Skeletal muscle tissue (tissue), 4 donors: ENCODE measurements around the gene ANKRD28. TPM values are rescaled to one million over a fixed set of nuclear protein-coding genes. Genes with fewer than 3 reads are reported as not detected.
"Not testable (repeated sequence)": the region's sequence is repeated elsewhere in the genome, so short reads cannot be mapped to it uniquely, and the experiment has no call there.

Experiments used
- H3K27ac ChIP-seq: one replicate; pipeline ENCODE4 v1.7.0; 2013; ENCODE audit warnings: mild to moderate bottlenecking, low read depth, low read length, inconsistent platforms
- H3K27me3 ChIP-seq, 3 donors: one replicate each; pipeline ENCODE4 v1.7.0; 2013; ENCODE audit warnings: low read length in 3 of 3; ENCODE audit not compliant: control insufficient read depth in 3 of 3, insufficient read depth in 3 of 3
- H3K36me3 ChIP-seq, 3 donors: one replicate each; pipeline ENCODE4 v1.7.0; 2013; ENCODE audit warnings: low read length in 3 of 3; ENCODE audit not compliant: control insufficient read depth in 3 of 3, insufficient read depth in 3 of 3
- H3K4me1 ChIP-seq, 3 donors: one replicate each; pipeline ENCODE4 v1.7.0; 2013; ENCODE audit warnings: low read length in 3 of 3, mild to moderate bottlenecking in 3 of 3; ENCODE audit not compliant: control insufficient read depth in 3 of 3, insufficient read depth in 3 of 3
- H3K4me3 ChIP-seq, 3 donors: one replicate each; pipeline ENCODE4 v1.7.0; 2013; ENCODE audit warnings: low read length in 3 of 3
- H3K9ac ChIP-seq, 3 donors: one replicate each; pipeline ENCODE4 v1.7.0; 2013; ENCODE audit warnings: low read length in 3 of 3, mild to moderate bottlenecking in 3 of 3, moderate library complexity in 2 of 3, low read depth in 1 of 3
- H3K9me3 ChIP-seq, 3 donors: one replicate each; pipeline ENCODE4 v1.7.0; 2013; ENCODE audit warnings: low read length in 3 of 3; ENCODE audit not compliant: control insufficient read depth in 3 of 3
- total RNA-seq: library from RNA; depleted of rRNA; stranded (reverse); fragments of >200 nt; gene quantifications from one replicate; pipeline ENCODE4 v1.2.3, GENCODE V29; 2014
- donor health status: Osteomylitis.

ANKRD28 gene
- total RNA-seq, 1 donor from 2014 or later: 43.8 TPM

DNA sequence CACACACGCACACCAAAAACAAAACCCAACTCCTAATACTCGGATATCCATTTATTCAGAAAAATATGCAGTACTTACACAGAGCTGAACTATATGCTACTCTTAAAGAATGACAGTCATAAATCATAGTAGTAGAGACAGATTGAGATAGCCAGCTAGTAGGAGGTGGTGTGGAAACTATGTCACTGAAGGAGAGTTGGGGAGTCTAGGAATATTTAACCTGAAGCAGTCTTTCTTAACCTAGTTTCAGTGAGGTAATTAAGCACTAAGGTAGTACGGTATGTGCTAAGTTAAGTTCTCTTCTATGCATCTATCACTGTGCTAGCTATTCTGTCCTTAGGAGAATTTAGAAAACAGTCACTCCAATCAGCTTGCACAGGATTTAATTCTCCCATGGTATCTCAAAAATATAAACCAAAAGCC is 54.2 kb downstream of the ANKRD28 start:
- Histone ChIP-seq H3K27me3 (no peaks in the 10 kb centered on the region), H3K27ac (no peak overlapping the region), H3K9me3 (no peaks in the 10 kb centered on the region), H3K4me3 (no peak overlapping the region), H3K9ac (no peak overlapping the region), H3K4me1 (no peaks in the 10 kb centered on the region), H3K36me3 (peaks cover 0 to 6% (median 0%) of the 10 kb centered on the region in 3 donors)

DNA sequence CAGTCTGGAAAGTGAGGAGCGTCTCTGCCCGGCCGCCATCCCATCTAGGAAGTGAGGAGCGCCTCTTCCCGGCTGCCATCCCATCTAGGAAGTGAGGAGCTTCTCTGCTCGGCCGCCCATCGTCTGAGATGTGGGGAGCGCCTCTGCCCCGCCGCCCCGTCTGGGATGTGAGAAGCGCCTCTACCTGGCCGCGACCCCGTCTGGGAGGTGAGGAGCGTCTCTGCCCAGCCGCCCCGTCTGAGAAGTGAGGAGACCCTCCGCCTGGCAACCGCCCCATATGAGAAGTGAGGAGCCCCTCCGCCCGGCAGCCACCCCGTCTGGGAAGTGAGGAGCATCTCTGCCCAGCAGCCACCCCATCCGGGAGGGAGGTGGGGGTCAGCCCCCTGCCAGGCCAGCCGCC is 55.5 kb downstream of the ANKRD28 start:
- not testable (repeated sequence) for H3K36me3 ChIP-seq, H3K9me3 ChIP-seq, H3K4me3 ChIP-seq, H3K27me3 ChIP-seq, H3K9ac ChIP-seq, H3K4me1 ChIP-seq, H3K27ac ChIP-seq

DNA sequence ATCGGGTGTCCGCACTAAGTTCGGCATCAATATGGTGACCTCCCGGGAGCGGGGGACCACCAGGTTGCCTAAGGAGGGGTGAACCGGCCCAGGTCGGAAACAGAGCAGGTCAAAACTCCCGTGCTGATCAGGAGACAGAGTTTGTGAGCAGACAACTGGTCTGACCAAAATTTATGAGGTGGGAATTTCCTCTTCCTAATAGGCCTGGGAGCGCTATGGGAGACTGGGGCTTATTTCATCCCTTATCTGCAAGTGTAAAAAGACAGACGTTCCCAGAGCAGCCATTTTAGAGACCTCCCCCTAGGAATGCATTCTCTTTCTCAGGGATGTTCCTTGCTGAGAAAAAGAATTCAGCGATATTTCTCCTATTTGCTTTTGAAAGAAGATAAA is 59.2 kb downstream of the ANKRD28 start:
- not testable (repeated sequence) for H3K9ac ChIP-seq, H3K4me1 ChIP-seq, H3K27me3 ChIP-seq, H3K4me3 ChIP-seq, H3K27ac ChIP-seq, H3K9me3 ChIP-seq
- peaks cover 0 to 18% (median 3%) of the 10 kb centered on the region in 3 donors for H3K36me3 ChIP-seq

DNA sequence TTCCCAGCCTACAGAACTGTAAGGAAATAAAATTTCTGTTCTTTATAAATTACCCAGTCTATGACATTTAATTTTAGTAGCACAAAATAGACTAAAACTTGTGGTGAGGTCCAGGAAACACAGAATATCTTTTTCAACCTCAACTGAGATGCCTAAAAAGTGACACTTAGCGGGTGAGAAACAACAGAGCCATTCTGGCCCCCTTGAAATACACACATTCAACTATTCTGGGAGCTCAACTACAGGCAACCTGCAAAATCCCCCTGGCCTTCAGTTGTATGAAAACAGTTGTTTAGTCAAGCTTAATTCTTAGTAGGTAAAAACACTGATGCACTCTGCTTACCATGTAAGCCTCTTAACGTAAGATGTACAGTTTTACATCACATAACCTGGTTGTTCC is 66.8 kb downstream of the ANKRD28 start:
- no peak overlapping the region for H3K27ac ChIP-seq
- peaks cover 3 to 30% (median 10%) of the 10 kb centered on the region in 3 donors for H3K36me3 ChIP-seq
- H3K4me3 ChIP-seq: no peak overlapping the region
- no peaks in the 10 kb centered on the region for H3K9me3 ChIP-seq
- H3K4me1 ChIP-seq: peaks cover 1 to 8% (median 4%) of the 10 kb centered on the region in 3 donors
- H3K9ac ChIP-seq: no peak overlapping the region
- H3K27me3 ChIP-seq: no peaks in the 10 kb centered on the region

DNA sequence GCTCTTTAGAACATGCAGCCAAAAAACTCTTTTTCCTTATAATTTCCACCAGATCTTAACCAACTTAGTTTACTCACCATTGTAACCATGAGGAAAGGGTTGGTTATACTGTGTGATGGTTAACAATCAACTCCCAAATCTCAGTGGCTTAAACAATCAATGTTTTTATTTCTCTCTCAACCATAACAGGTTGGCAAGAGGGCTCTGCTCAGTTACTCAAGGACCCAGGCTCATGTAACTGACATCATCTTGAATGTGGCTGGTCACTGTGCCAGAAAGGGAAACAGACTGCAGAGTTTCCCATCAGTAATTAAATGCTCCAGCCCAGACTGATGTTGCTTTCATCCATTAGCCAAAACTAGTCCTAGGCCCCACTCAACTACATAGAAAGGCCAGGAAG is 69.0 kb downstream of the ANKRD28 start:
- no peak overlapping the region for H3K27ac ChIP-seq
- H3K27me3 ChIP-seq: no peaks in the 10 kb centered on the region
- peaks cover 4 to 16% (median 8%) of the 10 kb centered on the region in 3 donors for H3K4me1 ChIP-seq
- no peak overlapping the region for H3K4me3 ChIP-seq
- peaks cover 3 to 19% (median 17%) of the 10 kb centered on the region in 3 donors for H3K36me3 ChIP-seq
- no peaks in the 10 kb centered on the region for H3K9me3 ChIP-seq
- H3K9ac ChIP-seq: no peak overlapping the region

DNA sequence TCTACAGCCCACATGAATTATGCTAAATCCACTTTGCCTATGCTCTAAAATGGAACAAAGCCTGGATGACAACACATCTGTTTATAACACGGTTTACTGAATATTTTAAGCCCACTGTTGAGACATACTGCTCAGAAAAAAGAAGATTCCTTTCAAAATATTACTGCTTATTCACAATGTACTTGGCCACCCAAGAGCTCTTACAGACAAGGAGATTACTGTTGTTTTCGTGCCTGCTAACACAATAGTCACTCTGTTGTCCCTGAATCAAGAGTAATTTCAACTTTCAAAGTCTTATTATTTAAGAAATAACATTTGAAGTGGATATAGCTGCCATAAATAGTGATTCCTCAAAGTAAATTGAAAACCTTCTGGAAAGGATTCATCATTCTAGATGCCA is 70.9 kb downstream of the ANKRD28 start:
- Histone ChIP-seq H3K4me3 (no peak overlapping the region), H3K4me1 (peaks cover 4 to 16% (median 9%) of the 10 kb centered on the region in 3 donors), H3K9me3 (no peaks in the 10 kb centered on the region), H3K27ac (no peak overlapping the region), H3K9ac (no peak overlapping the region), H3K27me3 (no peaks in the 10 kb centered on the region), H3K36me3 (peaks cover 2 to 25% (median 18%) of the 10 kb centered on the region in 3 donors)

DNA sequence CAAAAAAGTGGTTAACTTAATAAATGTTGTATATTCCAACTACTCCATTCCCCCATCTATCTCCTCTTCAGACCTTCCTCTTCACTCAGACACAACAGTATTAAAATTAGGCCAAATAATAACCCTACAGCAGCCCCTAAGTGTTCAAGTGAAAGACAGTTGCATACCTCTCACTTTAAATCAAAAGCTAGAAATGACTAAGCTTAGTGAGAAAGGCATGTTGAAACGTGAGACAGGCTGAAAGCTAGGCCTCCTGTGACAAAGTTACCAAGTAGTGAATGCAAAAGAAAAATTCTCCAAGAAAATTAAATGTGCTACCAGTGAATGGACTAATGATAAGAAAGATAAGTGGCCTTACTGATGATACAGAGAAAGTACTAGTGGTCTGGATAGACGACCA is 71.7 kb downstream of the ANKRD28 start:
- peaks cover 4 to 22% (median 21%) of the 10 kb centered on the region in 3 donors for H3K36me3 ChIP-seq
- H3K4me1 ChIP-seq: peaks cover 4 to 16% (median 9%) of the 10 kb centered on the region in 3 donors
- no peaks in the 10 kb centered on the region for H3K9me3 ChIP-seq
- peak overlapping the region in 1 of 3 donors; percentile 12 for H3K9ac ChIP-seq
- H3K27ac ChIP-seq: peak overlapping the region; percentile 36
- no peaks in the 10 kb centered on the region for H3K27me3 ChIP-seq
- no peak overlapping the region for H3K4me3 ChIP-seq

DNA sequence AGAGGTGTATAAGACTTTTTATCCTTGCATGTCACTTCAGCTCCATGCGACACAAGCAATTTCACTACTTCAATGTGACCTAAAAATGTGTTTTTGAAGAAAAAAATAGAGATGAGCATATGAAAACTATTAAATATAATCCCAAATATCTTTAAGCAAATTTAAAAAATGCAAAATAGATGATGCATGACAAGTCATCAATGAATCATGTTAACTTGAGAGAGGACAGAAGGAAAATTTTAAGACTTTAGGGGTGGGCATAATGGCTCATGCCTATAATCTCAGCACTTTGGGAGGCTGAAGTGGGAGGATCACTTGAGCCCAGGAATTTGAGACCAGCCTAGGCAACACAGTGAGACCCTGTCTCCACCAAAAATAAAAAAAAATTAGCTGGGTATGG is 73.3 kb downstream of the ANKRD28 start:
- Histone ChIP-seq H3K9me3 (no peaks in the 10 kb centered on the region), H3K27ac (no peak overlapping the region), H3K4me3 (no peak overlapping the region), H3K36me3 (peaks cover 4 to 34% (median 27%) of the 10 kb centered on the region in 3 donors), H3K9ac (no peak overlapping the region), H3K4me1 (peaks cover 4 to 16% (median 9%) of the 10 kb centered on the region in 3 donors), H3K27me3 (no peaks in the 10 kb centered on the region)

DNA sequence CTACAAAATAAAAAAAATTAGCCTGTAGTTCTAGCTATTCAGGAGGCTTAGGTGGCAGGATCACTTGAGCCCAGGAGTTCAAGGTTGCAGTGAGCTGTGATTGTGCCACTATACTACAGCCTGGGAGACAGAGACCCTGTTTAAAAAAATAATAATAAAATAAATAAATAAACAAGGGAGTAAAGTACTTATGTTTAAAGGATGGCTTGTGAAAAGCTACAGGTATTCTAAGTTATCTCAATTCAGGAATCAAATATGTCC is 74.2 kb downstream of the ANKRD28 start:
- Histone ChIP-seq H3K9ac (no peak overlapping the region), H3K4me3 (no peak overlapping the region), H3K9me3 (no peaks in the 10 kb centered on the region), H3K4me1 (peaks cover 4 to 12% (median 9%) of the 10 kb centered on the region in 3 donors), H3K27ac (no peak overlapping the region), H3K36me3 (peaks cover 4 to 36% (median 27%) of the 10 kb centered on the region in 3 donors), H3K27me3 (no peaks in the 10 kb centered on the region)

DNA sequence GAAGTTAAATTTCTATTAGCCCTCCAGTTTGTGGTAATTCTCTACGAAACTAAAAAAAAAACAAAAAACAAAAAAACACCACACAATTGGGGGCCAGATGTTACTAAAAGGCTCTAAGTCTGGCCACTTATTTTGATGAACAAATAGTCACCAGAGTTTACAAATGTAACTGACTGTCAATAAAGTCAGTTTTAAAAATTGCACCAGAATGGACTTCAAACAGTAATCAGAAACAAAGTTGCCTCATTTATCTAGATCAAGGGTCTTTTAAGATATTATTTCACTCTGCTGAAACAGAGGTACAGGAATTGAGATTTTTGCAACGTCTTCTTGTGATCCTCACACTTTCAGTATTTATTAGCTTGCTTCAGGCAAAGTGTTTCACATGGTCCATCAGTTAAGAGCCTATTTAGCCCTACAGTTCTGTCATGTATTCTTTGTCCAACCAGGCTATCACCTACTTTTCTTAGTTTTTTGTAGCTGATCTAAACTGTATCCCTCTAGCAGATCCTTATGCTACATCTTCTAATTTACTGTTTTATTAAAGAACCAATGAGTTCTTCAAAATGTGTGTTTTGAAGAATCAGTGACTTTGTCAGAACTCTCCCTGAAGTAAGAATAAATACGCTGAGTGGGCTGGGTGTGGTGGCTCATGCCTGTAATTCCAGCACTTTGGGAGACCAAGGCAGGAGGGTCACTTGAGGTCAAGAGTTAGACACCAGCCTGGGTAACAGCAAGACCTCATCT is 74.7 kb downstream of the ANKRD28 start:
- H3K4me1 ChIP-seq: peaks cover 4 to 12% (median 9%) of the 10 kb centered on the region in 3 donors
- peaks cover 4 to 36% (median 27%) of the 10 kb centered on the region in 3 donors for H3K36me3 ChIP-seq
- H3K27ac ChIP-seq: no peak overlapping the region
- H3K9ac ChIP-seq: no peak overlapping the region
- H3K9me3 ChIP-seq: no peaks in the 10 kb centered on the region
- H3K4me3 ChIP-seq: no peak overlapping the region
- H3K27me3 ChIP-seq: no peaks in the 10 kb centered on the region
